Measurements from ENCODE around the gene SNTA1.
"Not testable (repeated sequence)": the region's sequence is repeated elsewhere in the genome, so short reads cannot be mapped to it uniquely, and the experiment has no call there.

Gene SNTA1

GRCh38 chr20:33465481-33466302 lies 22.1 kb upstream of the SNTA1 start:
- DNase-seq (ENCODE audit: low read depth), result no peak

DNA sequence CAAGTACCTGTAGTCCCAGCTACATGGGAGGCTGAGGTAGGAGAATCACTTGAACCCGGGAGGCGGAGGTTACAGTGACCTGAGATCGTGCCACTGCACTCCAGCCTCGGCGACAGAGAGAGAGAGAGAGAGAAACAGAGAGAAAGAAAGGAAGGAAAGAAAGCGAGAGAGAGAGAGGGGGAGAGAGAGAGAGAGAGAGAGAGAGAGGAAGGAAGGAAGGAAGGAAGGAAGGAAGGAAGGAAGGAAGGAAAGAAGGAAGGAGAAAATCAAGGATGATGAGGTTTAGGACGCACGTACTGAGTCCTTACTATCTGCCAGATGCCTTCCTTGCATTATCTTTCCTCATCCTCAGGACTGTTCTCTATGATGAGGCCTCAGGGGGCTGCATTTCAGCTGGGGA lies 21.2 kb upstream of the SNTA1 start:
- DNase-seq (ENCODE audit: low read depth), result not testable (repeated sequence)

- no peak for DNase-seq (ENCODE audit: low read depth)
These were observed 20.0 kb upstream of the SNTA1 start for GRCh38 chr20:33463332-33464101.

- DNase-seq (ENCODE audit: low read depth), result no peak
These were observed 17.1 kb upstream of the SNTA1 start for GRCh38 chr20:33460711-33461110.

- no peak for DNase-seq (ENCODE audit: low read depth)
These were observed 16.0 kb upstream of the SNTA1 start for GRCh38 chr20:33459599-33459998.

DNA sequence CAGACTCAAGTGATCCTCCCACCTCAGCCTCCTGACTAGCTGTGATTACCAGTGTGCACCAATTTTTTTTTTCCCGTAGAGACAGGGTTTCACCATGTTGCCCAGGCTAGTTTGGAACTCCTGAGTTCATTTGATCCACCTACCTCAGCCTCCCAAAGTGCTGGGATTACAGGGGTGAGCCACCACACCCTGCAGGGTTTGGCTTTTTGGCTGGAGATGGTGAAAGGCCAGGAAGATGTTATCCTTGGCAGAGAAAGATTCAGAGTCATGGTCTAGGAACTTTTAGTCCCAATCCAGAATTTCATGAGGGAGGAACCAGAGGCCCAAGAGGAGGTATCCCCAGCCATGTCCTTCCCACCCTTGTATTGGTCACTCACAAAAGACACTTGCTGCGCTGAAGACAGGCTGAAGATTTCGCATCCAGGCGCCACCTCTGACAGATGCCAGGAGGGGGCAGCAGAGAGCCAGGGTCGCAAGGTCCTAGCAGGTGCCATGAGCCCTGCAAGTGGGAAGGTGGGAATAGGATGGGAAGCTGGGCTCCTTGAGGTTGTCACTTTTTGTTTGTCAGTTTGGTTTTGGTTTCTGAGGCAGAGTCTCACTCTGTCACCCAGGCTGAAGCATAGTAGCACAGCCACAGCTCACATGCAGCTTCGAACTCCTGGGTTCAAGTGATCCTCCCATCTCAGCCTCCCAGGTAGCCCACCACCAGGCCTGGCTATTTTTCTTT lies 13.5 kb upstream of the SNTA1 start:
- peak; percentile 81 for DNase-seq (ENCODE audit: low read depth)

DNA sequence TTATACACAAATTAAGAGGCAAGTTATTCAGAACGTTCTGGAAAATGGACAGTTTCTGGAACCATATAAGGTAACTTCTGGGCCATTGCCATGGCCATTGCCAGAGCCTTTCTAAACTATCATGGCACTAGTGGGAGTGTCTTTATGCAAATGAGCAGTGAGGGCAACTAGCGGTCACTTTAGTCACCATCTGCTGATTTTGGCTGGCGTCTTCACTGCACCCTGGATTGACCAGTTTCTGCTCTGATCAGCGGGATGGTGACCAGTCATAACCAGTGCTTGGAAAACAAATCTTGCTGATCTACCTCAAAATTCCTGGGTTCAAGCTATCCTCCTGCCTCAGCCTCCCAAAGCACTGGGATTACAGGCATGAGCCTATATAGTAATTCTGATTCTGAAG lies 7.3 kb upstream of the SNTA1 start:
- DNase-seq (ENCODE audit: low read depth), result no peak

GRCh38 chr20:33445881-33446625 lies 2.5 kb upstream of the SNTA1 start:
- DNase-seq (ENCODE audit: low read depth), result no peak

DNA sequence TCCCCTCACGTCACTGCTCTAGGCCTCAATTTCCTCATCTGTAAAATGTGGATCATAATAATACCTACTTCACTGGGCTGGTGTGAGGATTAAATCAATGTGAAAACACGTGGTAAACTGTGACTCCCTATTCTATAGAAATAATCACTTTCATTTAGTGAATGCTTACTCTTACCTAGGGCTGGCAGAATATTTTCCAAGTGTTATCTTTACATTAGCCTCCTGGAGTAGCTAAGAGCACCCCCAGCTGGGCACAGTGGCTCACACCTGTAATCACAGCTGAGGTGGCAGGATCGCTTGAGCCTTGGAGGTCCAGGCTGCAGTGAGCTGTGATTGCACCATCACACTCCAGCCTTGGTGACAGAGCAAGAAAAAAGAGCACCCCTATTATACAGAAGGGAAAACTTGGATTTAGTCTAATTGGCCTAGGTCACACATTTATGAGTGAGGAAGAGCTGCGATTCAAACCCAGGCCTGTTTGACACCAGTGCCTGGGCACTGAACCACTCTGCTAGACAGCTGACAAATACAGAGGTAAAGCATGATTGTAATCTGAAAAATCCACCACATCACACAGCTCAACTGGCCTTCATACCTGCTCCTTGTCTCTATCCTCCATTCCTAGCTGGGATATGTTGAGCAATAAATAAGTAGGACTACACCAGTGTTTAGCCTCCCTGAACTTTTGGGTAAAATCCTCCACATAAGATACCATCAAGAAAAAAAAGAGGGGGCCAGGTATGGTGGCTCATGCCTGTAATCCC lies 1.4 kb upstream of the SNTA1 start:
- DNase-seq (ENCODE audit: low read depth), result no peak

GRCh38 chr20:33443006-33443511 lies 504 bp downstream of the SNTA1 start:
- DNase-seq (ENCODE audit: low read depth), result peak; percentile 11

DNA sequence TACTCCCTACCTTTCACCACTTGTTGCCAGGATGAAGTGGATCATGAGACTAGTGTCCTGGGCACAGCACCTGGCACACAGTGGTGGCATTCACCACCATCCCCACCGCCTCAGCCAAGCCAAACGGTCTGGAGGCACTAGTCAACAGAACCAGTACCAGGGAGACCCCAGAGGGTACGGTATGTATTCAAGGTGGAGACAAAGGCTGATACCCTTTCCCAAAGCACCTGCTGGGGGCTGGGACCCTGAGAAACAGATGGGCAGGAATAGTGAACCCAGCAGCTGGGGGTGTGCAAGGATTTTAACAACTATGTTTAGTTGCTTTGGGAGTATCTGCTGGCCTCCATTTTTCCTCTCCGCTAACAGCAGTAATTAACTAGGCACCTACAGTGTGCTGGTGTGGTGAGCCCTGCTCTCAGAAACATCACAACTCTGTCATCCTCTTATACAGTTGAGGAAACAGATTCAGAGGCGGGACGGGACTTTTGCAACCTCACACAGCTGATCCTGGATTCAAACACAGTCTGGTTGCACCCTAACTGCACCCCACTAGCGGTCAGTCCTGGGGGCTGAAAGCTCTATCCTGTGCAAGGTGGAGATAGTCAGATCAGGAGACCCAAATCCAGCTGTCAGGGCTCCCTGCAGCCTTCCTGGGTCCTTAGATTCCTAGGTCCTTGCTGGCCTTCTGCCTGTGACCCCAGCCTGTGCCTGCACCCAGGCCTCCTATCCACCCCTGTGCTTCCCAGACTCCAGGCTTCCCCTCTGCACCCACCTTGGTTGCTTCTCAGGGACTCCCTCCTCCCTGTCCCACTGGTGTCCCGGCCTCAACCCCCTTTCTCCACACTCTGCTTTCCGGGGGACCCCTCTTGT lies 1.2 kb downstream of the SNTA1 start:
- no peak for DNase-seq (ENCODE audit: low read depth)

DNA sequence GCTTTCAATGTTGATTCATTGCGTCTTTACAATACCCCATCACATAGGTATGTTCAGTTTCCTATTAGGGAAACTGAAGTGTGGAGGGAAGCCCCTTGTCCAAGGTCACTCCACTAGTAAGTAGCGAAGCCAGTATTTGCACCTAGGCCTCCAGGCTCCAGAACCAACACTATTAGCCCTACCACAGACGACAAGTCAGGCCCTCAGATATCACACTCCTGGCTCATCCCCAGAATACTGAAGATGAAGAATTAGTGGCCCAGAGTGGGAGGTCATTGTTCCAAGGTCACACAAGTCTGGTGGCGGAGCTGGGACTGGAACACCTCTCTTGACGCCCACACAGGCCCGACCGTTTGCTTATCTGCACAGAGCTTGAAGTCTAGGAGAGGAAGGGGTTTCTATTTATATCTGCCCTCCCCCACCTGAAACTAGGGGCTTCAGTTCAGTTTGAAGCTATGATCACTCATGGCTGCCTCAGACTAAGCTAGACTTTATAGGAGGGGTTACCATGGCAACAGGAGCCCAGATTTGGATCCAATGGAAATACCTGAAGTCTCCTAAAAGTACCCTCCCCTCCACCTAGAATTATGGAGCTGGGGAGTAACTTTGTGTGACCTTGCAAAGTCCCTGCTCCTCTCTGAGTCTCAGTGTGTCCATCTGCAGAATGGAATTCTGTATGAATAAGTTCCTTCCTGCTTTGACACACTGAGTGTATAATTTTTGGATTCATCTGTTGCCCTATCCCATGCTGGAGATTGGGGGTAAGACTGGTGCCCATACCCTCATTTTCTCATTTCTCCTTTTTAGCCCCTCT lies 2.2 kb downstream of the SNTA1 start:
- no peak for DNase-seq (ENCODE audit: low read depth)

DNA sequence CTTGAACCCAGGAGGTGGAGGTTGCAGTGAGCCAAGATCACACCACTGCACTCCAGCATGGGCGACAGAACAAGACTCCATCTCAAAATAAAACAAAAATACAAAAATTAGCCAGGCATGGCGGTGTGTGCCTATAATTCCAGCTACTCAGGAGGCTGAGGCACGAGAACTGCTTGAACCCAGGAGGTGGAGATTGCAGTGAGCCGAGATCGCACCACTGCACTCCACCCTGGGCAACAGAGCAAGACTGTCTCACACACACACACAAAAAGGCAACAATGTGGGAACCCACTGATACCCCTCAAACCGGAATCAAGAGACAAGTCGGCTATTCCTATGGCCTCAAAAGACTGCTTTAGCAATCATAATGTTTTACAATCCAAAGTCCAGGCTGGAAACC lies 3.0 kb downstream of the SNTA1 start:
- not testable (repeated sequence) for DNase-seq (ENCODE audit: low read depth)

DNA sequence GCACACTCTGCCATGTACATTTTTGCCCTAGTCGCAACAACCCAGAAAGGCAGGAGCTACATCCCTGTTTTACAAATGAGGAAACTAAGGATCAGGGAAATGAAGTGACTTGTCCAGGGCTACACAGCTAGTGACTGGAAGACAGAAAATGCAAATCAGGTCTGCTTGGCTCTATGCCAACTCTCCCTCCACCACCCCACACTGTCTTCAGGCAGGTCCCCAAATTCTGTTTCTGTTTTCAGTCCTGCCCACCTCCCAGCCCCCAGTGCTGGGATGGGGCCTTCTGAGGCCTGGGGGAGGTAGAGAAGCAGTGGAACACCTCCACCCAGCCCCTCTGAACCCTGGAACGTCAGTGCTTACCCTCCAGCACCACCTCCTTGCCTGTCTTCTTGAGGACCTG lies 5.1 kb downstream of the SNTA1 start:
- no peak for DNase-seq (ENCODE audit: low read depth)

DNA sequence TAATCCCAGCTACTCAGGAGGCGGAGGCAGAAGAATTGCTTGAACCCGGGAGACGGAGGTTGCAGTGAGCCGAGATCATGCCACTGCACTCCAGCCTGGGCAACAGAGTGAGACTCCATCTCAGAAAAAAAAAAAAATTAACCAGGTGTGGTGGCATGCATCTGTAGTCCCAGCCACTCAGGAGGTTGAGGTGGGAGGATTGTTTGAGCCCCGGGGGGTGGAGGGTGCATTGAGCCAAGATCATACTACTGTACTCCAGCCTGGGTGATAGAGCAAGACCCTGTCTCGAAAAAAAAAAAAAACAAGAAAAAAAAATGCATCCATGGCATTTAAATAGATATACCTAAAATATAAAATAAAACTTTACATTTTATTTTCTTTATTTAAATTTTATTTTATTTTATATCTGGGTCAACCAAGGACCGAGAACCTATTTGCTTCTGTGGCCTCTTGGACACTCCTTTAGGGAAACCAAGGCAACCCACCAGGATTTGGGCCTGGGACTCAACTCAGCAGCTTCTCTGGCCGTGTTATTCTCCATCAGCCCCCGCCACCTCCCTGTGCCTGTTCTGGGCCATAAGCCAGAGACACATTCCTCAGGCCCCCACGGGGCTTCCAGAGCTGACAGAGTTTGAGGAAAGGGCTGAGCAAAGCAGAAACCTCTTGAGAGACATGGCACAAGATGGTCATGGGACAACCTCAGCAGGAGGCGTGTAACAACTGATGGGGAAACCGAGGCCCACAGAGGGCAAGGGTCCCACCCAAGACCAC lies 6.2 kb downstream of the SNTA1 start:
- no peak for DNase-seq (ENCODE audit: low read depth)

DNA sequence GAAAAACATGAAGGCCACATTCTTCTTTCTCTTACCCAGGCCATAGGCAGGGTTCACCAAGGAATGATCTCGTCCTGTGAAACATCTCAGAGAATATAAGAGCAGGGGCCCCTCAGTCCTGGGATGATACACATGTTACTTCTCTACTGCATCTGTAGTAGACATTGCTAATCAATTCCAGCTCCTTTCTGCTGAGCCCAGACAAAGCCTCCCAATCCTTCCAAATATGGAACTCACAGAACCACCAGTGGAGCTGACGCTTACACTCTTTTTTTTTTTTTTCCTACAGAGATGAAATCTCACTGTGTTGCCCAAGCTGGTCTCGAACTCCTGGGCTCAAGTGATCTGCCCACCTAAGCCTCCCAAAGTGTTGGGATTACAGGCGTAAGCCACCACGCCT lies 9.1 kb downstream of the SNTA1 start:
- DNase-seq (ENCODE audit: low read depth), result no peak

GRCh38 chr20:33433465-33434234 lies 9.9 kb downstream of the SNTA1 start:
- no peak for DNase-seq (ENCODE audit: low read depth)
